Eye (tissue), 1 donor: ENCODE data around the gene RAC2.

ENCODE experiments used
- DNase-seq: peaks from one replicate; pipeline ENCODE4 v3.0.0-alpha.2; 2015

RAC2 gene

DNA sequence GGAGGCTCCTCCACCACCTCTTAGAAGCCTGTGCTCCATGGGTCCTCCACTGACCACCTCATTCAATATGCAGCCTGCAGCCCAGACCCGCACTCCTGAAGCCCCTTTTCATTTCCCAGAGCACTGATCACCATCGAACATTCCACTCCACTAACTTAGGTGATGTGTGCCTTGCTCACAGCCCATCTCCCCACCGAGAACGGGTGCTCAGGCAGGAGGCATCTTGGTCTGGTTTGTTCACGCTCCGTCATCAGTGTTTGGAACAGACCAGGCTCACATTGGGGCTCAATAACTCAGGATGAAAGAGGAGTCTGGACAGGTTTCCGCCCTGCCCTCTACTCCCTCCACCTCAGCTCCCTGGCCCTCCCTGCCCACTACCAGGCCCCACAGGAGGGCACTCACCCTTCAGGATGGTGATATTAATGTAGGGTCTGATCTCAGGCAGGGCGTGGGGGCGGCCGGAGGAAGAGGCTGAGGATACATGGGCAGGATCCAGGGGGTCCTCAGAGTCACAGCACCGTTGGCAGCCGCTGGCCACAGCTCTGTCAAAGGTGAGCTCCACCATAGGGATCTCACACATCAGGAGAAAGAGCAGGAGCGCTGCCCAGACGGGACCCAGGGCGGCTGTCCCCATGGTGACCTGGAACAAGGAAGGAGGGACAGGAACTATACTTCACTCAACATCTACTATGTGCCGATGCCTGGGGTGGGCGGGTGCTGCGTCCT, 59.1 kb downstream of the RAC2 start:
- no peak for DNase-seq

DNA sequence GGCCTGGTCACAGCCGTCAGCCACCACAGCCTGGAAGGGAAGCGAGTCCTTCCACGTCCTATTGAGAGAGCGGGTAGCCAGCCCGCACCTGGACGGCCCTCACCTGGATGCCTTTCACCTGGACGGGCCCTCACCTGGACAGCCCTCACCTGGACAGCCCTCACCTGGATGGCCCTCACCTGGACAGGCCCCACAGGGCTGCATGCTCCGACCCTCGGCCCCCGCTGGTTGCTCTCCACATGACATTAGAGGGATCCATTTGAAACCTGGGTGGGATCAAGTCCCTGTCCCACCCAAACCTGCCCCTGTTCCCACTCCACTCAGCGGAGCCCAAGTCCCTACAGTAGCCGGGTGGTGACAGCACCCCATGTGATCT, 59.7 kb downstream of the RAC2 start:
- DNase-seq = no peak

DNA sequence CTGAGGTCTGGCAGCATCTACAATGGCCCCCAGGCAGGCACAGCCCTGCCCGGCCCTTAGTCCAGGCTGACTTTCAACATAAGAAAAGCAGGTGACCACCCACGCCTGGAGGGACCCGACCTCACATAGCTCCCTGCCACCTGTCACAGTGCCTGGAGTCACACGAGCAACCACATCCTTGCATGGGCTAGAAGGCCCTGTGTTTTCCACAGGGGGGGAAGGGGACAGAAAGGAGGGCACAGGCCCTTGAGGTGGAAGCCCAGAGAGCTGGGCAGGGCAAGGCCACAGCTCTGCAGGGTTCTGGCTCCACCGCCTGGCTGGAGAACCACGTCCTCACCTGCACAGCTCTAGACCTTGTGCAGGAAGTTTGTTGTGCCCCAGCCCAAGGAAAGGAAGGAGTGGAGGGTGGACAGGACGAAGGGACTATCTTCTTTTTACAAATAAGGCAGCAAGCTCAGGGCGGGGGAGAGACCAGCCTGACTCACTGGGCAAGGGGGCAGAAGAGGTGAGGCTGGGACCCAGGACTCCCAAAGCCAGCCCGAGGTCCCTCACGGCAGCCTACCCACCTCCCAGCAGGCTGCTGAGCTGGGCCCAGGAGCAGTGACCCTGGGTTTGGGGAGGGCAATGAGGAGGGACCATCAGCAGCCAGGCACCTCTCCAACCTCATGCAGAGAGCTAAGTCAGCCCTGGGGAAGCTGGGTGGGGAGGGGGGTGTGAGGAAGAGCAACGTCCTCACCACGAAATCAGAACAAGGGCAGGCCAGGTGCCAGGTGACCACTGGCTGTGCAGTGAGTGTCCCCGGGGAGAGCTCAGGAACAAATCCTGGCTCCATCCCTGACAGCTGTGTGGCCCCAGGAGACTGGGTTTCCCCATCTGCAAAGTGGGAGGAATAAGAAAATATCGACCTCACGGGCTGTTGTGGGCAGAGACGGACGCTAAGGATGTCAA, 60.4 kb downstream of the RAC2 start:
- DNase-seq = no peak

DNA sequence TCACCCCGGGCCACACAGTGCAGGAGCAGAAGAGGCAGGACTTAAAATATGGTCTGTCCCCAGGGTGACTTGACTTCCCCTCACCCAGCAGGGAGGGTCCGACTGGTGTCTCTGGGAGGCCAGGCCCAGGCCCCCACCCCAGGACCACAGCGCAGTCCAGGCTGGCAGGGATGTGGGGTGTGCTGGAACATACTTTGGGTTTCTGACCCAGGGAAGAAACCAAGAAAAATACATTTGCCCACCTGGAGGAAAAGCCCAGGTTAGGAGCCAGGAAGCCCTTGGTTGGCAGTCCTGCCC, 61.2 kb downstream of the RAC2 start:
- DNase-seq = no peak

DNA sequence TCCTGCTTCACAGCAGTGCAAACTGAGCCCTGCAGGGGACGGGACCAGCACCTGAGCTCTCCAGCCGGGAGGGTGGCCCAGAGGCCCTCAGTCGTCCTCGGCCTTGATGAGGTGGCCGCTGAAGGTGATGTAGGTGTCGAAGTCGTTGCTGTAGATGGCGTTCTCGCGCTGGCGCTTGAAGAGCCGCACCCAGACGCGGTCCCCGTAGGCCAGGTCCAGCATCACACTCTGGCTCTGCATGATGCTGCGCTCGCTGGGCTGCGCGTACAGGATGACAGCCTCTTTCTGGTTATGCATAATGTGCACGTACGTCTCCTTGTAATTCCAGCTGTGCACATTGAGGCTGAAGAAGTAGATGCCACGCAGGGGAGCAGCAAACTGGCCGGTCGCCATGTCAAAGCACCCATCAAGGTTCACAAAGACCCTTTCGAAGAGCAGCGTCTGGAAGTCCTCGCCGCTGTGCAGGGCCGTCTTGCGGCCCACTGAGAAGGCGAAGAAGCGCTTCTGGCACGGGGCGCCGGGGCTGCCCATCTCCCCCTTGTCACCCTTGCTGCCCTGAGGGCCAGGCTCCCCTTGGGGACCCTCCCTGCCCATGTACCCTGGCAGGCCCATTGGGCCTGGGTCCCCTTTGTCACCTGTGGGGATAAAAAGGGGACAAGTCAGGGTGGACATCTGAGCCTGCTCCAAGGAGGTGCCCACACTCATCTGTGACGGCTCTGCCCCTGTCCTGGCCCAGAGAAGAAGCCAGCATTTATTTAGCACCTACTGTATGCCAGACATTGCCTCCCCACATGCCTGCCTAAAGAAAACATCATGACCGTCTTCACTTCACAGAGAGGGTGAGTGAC, 61.7 kb downstream of the RAC2 start:
- no peak for DNase-seq

DNA sequence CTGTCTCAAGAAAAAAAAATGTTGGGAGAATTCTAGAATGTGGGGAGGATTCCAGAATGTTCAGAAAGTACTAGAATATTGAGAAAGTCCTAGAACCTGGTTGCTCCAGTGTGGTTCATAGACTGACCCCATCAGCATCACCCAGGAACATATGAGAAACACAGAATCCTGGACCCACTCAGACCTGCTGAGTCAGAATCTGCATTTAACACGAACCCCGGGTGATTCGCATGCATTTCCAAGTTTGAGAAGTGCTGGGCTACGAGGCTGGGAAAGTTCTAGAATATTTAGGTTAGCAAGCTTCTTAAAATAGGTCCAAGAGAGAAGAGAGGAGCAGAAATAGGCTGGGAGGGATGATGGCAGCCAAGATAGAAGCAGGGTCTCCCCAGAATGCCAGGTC, 62.4 kb downstream of the RAC2 start:
- no peak for DNase-seq

DNA sequence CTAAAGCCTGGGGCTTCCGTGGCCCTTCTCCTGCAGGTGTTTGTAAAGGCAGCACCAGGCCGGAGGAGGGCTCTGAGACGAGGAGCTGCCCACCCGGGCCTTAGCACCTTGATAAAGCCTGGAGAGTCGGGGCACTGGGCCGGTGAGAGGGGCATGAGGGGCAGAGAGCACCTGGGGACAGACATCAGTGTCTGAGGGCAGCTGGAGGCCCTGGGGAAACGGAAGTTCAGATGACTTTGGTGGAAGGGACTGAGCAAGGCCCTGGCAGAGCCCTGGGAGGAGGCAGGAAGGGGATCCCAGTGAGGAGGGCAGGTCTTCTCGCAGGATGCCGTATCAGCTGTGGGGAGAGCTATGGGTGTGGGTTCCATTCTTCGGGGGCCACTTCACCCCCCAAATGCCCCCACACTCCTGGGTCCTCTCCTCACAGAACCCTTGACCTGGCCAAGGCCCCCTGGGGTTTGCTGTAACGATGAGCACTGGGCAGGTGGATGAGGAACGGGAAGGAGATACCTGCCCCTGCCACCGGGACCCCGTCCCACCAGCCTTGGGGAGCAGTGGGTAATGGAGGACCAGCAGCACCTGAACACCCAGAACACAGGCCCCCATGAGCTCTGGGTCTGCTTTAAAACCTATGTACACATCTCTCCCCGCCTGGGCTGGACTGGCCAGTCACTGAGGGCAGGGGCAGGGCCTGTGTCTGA, 63.4 kb downstream of the RAC2 start:
- no peak for DNase-seq

DNA sequence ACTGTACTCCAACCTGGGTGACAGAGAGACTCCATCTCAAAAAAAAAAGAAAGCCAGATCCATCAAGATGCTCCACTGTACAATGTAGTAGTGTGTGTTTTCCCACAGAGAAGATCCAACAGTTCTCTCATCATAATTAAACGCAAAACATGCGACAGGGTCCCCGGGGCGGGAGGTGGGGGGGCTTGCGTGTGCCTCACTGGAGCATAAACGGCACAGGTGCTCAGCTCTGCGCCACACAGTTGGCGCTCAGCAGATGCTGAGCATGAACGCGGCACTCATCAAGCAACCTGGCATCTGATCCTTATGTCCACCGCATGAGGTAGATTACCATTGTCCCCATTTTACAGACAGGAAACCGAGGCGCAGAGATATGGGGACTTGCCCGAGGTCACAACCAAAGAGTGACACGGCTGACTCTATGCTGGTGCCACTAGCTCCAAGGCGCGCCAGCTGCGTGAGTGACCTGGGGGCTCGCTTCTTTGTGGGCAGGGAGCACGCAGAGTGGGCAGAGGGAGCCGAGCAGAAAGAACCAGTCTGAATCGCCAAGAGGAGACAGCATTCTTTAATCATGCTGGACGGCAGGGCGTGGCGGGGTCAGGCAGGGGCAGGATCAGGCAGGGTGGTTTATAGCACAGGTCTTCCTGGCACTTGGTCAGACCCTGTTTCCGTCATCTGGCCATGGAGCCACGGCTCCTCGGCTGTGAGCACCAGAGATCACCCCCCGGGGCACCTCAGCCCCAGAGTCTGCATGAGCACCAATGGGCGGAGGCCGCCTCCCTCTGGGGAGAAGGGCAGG, 64.2 kb downstream of the RAC2 start:
- no peak for DNase-seq

DNA sequence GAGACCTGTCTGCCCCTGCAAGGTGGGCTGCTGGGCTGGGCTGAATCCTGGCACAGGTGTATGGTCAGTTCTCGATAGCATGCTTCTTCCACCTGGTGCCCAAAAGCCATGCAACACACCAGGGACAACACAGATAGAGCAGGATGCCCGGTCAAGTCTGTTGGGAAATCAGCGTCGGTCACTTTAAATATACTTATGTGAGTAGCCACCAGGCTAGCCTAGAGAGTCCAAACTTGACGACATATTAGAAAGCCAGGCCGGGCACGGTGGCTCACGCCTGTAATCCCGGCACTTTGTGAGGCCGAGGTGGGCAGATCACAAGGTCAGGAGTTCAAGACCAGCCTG, 65.0 kb downstream of the RAC2 start:
- no peak for DNase-seq

DNA sequence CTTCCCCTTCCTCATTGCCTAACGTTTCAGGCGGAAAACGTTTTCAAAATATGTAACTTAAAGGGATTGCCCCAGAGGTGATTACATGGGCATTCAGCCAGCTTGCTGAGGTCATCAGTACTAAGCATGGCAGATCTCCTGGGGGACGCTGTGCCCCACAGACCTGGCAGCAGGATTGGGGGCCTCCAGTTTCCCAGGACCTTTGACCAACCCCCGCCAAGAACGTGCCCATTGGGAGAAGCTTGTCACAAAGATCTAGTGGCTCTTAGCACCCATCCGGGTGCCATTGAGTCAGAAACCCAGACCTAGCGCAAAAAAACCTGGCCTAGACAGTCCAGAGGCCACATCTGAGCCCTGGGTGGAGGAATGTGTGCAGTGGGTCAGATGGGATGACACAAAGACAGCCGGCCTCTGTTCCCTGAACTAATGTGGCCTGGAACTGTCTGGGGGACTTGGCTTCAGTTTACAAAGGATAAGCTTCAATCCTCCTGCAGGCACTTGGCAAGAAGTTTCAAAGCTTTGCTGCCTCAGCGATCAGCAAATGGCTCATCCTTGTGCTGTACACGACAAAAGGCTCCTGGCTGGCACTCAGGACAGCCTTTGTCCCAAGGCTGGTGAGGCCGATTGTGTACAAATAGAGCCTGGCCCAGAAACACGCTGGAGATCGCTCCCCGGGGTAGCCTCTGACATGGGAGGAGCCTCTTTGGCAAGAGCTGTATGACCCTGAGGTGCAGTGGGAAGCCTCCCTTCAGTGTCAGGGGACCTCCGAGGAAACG, 65.5 kb downstream of the RAC2 start:
- peak; percentile 70 for DNase-seq

DNA sequence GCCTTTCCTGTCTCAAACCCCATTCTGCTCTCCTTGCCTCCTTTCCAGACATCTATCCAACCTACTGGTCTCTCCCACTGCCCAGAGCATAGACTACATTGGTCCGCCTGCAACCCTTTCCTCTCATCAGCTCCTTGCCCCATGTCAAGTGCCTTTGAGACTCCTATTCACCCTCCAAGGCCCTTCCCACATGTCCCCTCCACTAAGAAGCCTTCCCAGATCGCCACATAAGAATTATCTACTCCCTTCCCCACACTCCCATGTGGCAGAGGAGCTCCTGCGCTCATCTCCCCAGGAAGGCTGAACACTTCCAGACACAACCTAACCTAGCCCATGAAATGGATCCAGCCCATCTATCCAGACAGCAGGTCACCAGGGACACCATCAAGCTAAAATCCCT, 66.3 kb downstream of the RAC2 start:
- no peak for DNase-seq

DNA sequence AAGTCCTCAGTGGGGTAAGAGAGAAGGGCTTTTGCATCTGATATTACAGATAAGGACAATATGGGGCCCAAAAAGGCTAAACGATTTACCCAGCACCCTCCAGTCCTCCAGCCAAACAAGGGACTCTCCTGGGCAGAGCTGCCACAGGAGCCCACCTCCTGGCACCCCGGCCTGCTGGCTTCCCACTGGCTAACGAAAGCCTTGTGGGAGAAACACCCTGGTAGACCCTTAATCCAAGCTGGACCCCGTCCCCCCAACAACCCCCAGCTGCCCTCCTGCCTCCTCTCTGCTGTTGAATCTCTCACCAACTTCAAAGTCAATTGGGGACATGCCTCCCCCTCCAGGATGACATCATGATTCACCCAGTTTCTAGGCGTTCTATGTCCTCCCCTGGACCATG, 66.8 kb downstream of the RAC2 start:
- DNase-seq = no peak

DNA sequence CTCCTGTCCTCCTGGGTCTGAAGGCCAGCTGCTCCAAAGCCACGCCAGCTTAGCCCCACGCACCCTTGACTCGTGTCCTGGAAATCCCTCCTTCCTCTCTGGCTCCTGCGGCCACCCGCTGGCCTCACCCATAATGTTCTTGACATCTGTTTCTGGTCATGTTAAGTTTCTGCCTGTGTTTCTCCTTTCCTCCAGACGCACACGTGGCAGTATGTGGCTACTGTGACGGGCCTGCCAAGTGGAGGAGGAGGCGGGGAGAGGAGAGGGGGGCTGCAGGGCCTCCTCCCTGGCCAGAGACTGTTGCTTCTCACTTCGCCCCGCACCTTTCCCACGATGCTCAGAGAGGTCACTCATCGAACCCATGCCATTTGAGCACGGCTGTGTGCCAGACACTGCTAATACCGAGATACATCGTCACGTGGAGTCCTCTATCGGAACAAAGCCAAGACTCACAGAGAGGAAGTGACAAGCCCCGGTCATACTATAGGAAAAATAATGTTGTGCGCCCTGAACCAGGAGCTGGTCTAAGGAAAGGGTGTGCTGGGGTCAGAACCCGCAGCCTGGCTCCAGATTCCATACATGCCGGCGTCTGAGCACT, 67.5 kb downstream of the RAC2 start:
- peak; percentile 83 for DNase-seq

DNA sequence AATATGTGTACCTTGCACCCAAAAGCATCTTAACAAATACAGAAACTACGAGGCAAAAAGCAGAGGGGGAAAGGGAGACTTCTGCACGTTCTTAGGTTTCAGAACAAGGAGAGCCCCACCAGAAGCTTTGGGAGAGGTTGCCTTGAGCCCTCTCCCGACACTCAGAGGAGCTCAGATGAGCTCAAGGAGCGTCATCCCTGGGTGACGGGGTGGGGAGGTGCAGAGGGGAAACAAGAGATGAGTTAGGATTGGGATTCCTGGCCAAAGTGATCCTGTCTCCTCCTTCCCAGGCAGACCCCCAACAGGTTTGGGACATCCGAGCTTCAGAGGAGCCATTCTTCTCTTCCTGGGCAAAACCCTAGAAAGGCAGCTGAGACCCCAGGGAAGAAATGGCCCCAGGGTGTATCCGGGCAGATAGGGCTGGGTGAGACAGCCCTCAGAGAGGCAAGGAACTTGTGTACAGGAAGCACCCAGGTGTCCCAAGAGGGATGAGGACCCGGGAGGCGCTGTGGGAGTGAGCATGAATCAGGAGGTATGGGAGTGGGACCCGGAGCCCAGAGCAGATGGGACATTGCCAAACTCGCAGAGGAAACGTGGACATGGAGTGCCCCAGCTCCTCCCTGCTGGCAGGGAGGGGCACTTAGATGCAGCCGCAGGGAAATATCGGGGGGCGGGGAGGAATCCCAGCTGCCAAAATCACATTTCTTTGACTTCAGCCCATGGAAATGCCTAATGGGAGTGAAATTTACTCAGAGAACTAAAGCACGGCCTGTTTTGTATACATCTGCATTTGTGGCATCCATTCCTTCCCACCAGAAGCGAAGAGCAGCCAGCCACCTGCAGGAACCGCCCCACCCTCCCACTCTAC, 68.4 kb downstream of the RAC2 start:
- DNase-seq = peak; percentile 12
